K562 (cell line): Measurements from ENCODE around the gene COL1A1. TPM values are rescaled to one million over a fixed set of nuclear protein-coding genes. Genes with fewer than 3 reads are reported as not detected.

Experiments
- ATAC-seq: fragments of 200-7000 bp; cut with Tn5 transposase; 3 replicates; pipeline ENCODE4 v1.9.1; 2020; ENCODE audit warnings: moderate library complexity
- BruUV-seq: library from RNA; stranded (reverse); fragments of 400-500 nt; replicated peaks from 2 replicates; lab custom pipeline; 2021; lab: Mats Ljungman, UMichigan
- CTCF ChIA-PET: fragments of 300-600 bp; formaldehyde crosslinking; extraction: SDS; loops from one replicate; lab custom pipeline; 2021; ENCODE audit warnings: low intra/inter-chr PET ratio; lab: Yijun Ruan, JAX
- POLR2A ChIA-PET: fragments of 300-600, 350-650 bp; sonication (Branson Sonifier 250); formaldehyde crosslinking; extraction: SDS; loops from one replicate; lab custom pipeline; 2021; ENCODE audit warnings: antibody characterized with exemption, inconsistent platforms; lab: Yijun Ruan, JAX
- DNase-seq, 4 experiments: peaks; one replicate each; pipeline versions ENCODE4 v3.0.0 to v3.0.0-alpha.2; 2011 to 2018; ENCODE audit warnings: low spot score in 3 of 4, mixed read lengths in 3 of 4; ENCODE audit errors: extremely low read depth in 1 of 4
- FAIRE-seq: peaks from 2 replicates; lab custom pipeline; 2011; peaks lifted over from hg19 to GRCh38; lab: Jason Lieb, UNC
- H2AFZ ChIP-seq: 2 replicates; pipeline ENCODE4 v1.6.0; 2011; ENCODE audit warnings: low read depth, low read length, control low read depth, inconsistent platforms
- H3K27ac ChIP-seq: fragments of 200-600 bp; 3 replicates; pipeline ENCODE4 v1.8.0; 2011; ENCODE audit warnings: low read depth, mild to moderate bottlenecking, control low read depth, inconsistent platforms, low read length, moderate library complexity, mixed read lengths; ENCODE audit errors: extremely low read depth
- H3K27me3 ChIP-seq, 2 experiments: fragments of 300-600 bp in 1 of 2; 2 replicates in 1 of 2; 3 replicates in 1 of 2; pipeline versions ENCODE4 v1.6.0 to v1.8.0; 2011; ENCODE audit warnings: inconsistent platforms in 2 of 2, low read length in 2 of 2, mild to moderate bottlenecking in 1 of 2, mixed read lengths in 1 of 2, moderate library complexity in 1 of 2; ENCODE audit not compliant: control insufficient read depth in 2 of 2, insufficient read depth in 2 of 2
- H3K36me3 ChIP-seq: fragments of 300-600 bp; 3 replicates; pipeline ENCODE4 v1.8.0; 2011; ENCODE audit warnings: mild to moderate bottlenecking, low read length, inconsistent platforms; ENCODE audit not compliant: control insufficient read depth, insufficient read depth
- H3K4me1 ChIP-seq, 2 experiments: fragments of 200-600 bp in 1 of 2; replicated peaks in 1 of 2; 2 replicates in 1 of 2; 3 replicates in 1 of 2; pipeline versions ENCODE4 v1.5.1 to v1.8.0; 2011; ENCODE audit warnings: inconsistent platforms in 2 of 2, low read length in 2 of 2, mild to moderate bottlenecking in 1 of 2, mixed read lengths in 1 of 2, moderate library complexity in 1 of 2; ENCODE audit not compliant: control insufficient read depth in 2 of 2, insufficient read depth in 2 of 2
- H3K4me2 ChIP-seq: 2 replicates; pipeline ENCODE4 v1.6.1; 2011; ENCODE audit warnings: low read length, control low read depth, inconsistent platforms, mixed read lengths; ENCODE audit not compliant: insufficient read depth
- H3K4me3 ChIP-seq: fragments of 200-600 bp; sonication (generic), shearing (Covaris generic); 2 replicates; pipeline ENCODE4 v1.5.1; 2016; ENCODE audit warnings: control low read depth, inconsistent platforms
- H3K79me2 ChIP-seq: fragments of 200-600 bp; 3 replicates; pipeline ENCODE4 v1.8.0; 2011; ENCODE audit warnings: low read length, inconsistent platforms; ENCODE audit not compliant: control insufficient read depth, insufficient read depth
- H3K9ac ChIP-seq, 2 experiments: 2 replicates each; pipeline versions ENCODE4 v1.6.0 to v1.6.1; 2011; ENCODE audit warnings: low read depth in 2 of 2, low read length in 2 of 2, control low read depth in 1 of 2, inconsistent platforms in 1 of 2, mild to moderate bottlenecking in 1 of 2, mixed read lengths in 1 of 2; ENCODE audit not compliant: insufficient read depth in 1 of 2
- H3K9me1 ChIP-seq: one replicate; pipeline ENCODE4 v1.6.0; 2011; ENCODE audit warnings: inconsistent platforms, mild to moderate bottlenecking, low read length, moderate library complexity; ENCODE audit not compliant: control insufficient read depth, insufficient read depth
- H3K9me3 ChIP-seq: replicated peaks from 2 replicates; pipeline ENCODE4 v1.5.1; 2011; ENCODE audit warnings: low read depth, low read length, inconsistent platforms; ENCODE audit not compliant: control insufficient read depth, insufficient read depth
- H4K20me1 ChIP-seq: replicated peaks from 2 replicates; pipeline ENCODE4 v1.6.1; 2011; ENCODE audit warnings: low read length, inconsistent platforms, mixed read lengths; ENCODE audit not compliant: control insufficient read depth, insufficient read depth
- PHTF2 ChIP-seq: fragments of 250-450 bp; sonication (Bioruptor Pico); IDR thresholded peaks from 2 replicates; pipeline ENCODE4 v1.5.0; 2021; ENCODE audit warnings: mild to moderate bottlenecking
- TCF3 ChIP-seq: sonication (generic); formaldehyde crosslinking; IDR thresholded peaks from 2 replicates; pipeline ENCODE4 v1.4.0; 2020; ENCODE audit warnings: mild to moderate bottlenecking, missing genetic modification reagents
- ZFP36 ChIP-seq: fragments of 150-350 bp; IDR thresholded peaks from 2 replicates; pipeline ENCODE4 v1.6.1; 2018; ENCODE audit warnings: low read length, low read depth; ENCODE audit not compliant: partially characterized antibody
- ZNF134 ChIP-seq: fragments of 250-450 bp; sonication (Bioruptor Pico); conservative IDR thresholded peaks from 2 replicates; pipeline ENCODE4 v1.4.0; 2020
- WGBS: fragments of 100-300 bp; shearing (Covaris generic); methylation state at CpG from one replicate; pipeline ENCODE4 v1.1.6; 2016; ENCODE audit warnings: low coverage, mixed read lengths; ENCODE audit not compliant: insufficient coverage; ENCODE audit errors: missing lambda C conversion rate; 5-methylcytosine and 5-hydroxymethylcytosine counted together
- in situ Hi-C: fragments of 300-500 bp; cut with MboI; formaldehyde crosslinking; loops from 4 replicates; pipeline ENCODE4 v1.15.0; 2018; ENCODE audit warnings: inconsistent platforms, mixed read lengths
- intact Hi-C: fragments of 100-400 bp; cut with micrococcal nuclease; formaldehyde crosslinking; loops from 2 replicates; pipeline ENCODE4 v1.14.2; 2022
- polyA plus RNA-seq, 8 experiments: library from polyadenylated mRNA; depleted of rRNA in 4 of 8; stranded (reverse) in 5 of 8; unstranded in 3 of 8; fragments of >200 nt; fragmentation: Nextera tagmentation in 2 of 8; fragmentation: Illumina TruSeq in 1 of 8; extraction: Ambion mirVana in 2 of 8; extraction: Trizol in 1 of 8; gene quantifications; 2 replicates each; pipeline versions ENCODE4 v1.2.1 to v1.2.3, GENCODE V29; 2011 to 2014; ENCODE audit warnings: inconsistent platforms in 1 of 8, missing spikeins in 1 of 8
- total RNA-seq, 7 experiments: library from RNA; depleted of rRNA in 6 of 7; stranded (reverse); fragments of >200 nt in 6 of 7; fragmentation: Illumina TruSeq in 2 of 7; extraction: Trizol in 2 of 7; gene quantifications; 2 replicates each; pipeline versions ENCODE4 v1.2.1 to v1.2.3, GENCODE V29; 2011 to 2021; ENCODE audit warnings: low replicate concordance in 1 of 7
- TF ChIP-seq, protein P1 (sequence below), 2 experiments: IDR thresholded peaks; 2 replicates each; pipeline ENCODE4 v1.6.1; 2011; ENCODE audit warnings: borderline replicate concordance in 1 of 2, control low read depth in 1 of 2, low read depth in 1 of 2, low read length in 1 of 2, mild to moderate bottlenecking in 1 of 2, mixed read lengths in 1 of 2, moderate library complexity in 1 of 2; ENCODE audit not compliant: insufficient read depth in 1 of 2, insufficient read length in 1 of 2, poor library complexity in 1 of 2, severe bottlenecking in 1 of 2; ENCODE audit errors: extremely low read depth in 1 of 2
- TF ChIP-seq, protein P2 (sequence below): sonication (generic); formaldehyde crosslinking; IDR thresholded peaks from 2 replicates; pipeline ENCODE4 v1.8.0; 2022; ENCODE audit warnings: missing genetic modification reagents, mild to moderate bottlenecking, borderline replicate concordance

Gene COL1A1
- total and polyA plus RNA-seq, 9 of the 15 experiments (the other 6 are each of a cell fraction or from before 2014, with no cell fraction given): 0.04 to 3.4 (median 0.18) TPM

DNA sequence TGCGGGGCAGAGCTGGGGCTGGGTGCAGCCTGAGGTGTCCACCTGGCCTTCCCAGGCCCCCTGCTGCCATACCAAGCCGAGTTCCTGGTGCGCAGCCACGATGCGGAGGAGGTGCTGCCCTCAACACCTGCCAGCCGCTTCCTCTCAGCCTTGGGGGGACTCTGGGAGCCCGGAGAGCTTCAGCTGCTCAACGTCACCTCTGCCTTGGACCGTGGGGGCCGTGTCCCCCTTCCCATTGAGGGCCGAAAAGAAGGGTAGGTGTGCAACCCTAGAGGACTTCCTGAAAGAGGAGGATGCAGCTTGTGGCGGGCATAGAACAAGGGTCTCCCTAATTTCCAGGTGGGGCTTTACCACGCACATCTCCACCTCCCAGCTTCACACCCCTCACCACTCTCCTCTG, 33.1 kb downstream of the COL1A1 start:
- Histone ChIP-seq H4K20me1 (peaks cover 13% of the 10 kb centered on the region), H3K9me1 (no peaks in the 10 kb centered on the region), H3K27me3 (peaks cover 2 to 18% of the 10 kb centered on the region in 2 experiments; a peak in 2 of 5 replicates), H3K79me2 (no peaks in the 10 kb centered on the region), H3K36me3 (no peaks in the 10 kb centered on the region), H3K9ac (no peak overlapping the region), H3K4me1 (peaks cover 0 to 18% of the 10 kb centered on the region in 2 experiments; a peak in 1 of 5 replicates), H3K27ac (no peak overlapping the region), H3K4me3 (no peak overlapping the region), H3K4me2 (no peak overlapping the region), H2AFZ (no peak overlapping the region), H3K9me3 (no peaks in the 10 kb centered on the region)
- DNase-seq: no peak
- ChIA-PET CTCF (interaction anchor here (1.5 to 1.8 kb wide), 2 partner anchors 30 to 129 kb away, joined by 9 to 16 read pairs; no protein-coding TSS in a partner anchor), POLR2A (interaction anchor here (0.7 kb wide), 1 partner anchor 10 kb away, joined by 3 read pairs; no protein-coding TSS in a partner anchor)
- no TSS peak for BruUV-seq
- WGBS: 14% methylated on average over 12 of the region's 13 CpGs
- in situ Hi-C loops: no loop called here
- intact Hi-C loops: no loop called here
- FAIRE-seq: no peak
- ATAC-seq: no peak
- TF ChIP-seq, protein P1, sequence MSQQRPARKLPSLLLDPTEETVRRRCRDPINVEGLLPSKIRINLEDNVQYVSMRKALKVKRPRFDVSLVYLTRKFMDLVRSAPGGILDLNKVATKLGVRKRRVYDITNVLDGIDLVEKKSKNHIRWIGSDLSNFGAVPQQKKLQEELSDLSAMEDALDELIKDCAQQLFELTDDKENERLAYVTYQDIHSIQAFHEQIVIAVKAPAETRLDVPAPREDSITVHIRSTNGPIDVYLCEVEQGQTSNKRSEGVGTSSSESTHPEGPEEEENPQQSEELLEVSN (IDR thresholded peaks at IDR 0.05; ENCODE audit: borderline replicate concordance in 1 of 2, extremely low read depth in 1 of 2, insufficient read depth in 1 of 2, insufficient read length in 1 of 2, low read depth in 1 of 2, low read length in 1 of 2, poor library complexity in 1 of 2, severe bottlenecking in 1 of 2): peak in 1 of 2 experiments; percentile 2
- TF ChIP-seq TCF3 (CRISPR knock-in tag) (no peak), PHTF2 (CRISPR knock-in tag) (no peak), ZFP36 (peak; percentile 85), ZNF134 (CRISPR knock-in tag) (0 out of 2 replicates have a peak, but pooled peaks have one; percentile 14)
- TF ChIP-seq, protein P2, sequence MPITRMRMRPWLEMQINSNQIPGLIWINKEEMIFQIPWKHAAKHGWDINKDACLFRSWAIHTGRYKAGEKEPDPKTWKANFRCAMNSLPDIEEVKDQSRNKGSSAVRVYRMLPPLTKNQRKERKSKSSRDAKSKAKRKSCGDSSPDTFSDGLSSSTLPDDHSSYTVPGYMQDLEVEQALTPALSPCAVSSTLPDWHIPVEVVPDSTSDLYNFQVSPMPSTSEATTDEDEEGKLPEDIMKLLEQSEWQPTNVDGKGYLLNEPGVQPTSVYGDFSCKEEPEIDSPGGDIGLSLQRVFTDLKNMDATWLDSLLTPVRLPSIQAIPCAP (CRISPR knock-in tag): no peak
